ENCODE measurements around the gene LRRC4B.

LRRC4B gene

DNA sequence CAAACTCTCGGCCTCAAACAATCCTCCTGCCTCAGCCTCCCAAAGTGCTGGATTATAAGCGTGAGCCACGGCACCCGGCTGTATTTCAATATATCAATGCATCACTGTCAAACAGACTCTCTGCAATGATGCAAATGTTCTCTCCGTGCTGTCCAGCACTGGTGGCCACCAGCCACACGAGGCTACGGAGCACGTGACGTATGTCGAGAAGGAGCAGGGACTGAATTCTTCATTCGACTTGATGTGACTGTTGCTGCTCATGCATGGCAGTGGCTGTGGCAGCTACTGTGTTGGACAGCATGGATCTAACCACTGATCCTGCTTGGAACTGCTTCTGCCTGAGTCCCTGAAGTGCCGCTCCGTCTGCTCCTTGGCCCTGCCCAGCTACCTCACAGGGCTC is 9.8 kb downstream of the LRRC4B start:
- Histone ChIP-seq H3K36me3 (ENCODE audit: control insufficient read depth in 2 of 2, insufficient read depth in 2 of 2, low read length in 2 of 2) (no peaks in the 10 kb centered on the region), H3K9me3 (ENCODE audit: control insufficient read depth in 2 of 2, low read length in 2 of 2) (no peaks in the 10 kb centered on the region), H3K4me3 (ENCODE audit: low read length in 2 of 2) (no peak overlapping the region), H3K9ac (ENCODE audit: low read length in 2 of 2) (no peak overlapping the region), H3K27me3 (ENCODE audit: control insufficient read depth in 1 of 2, insufficient read depth in 2 of 2, low read length in 2 of 2) (peaks cover 41 to 44% of the 10 kb centered on the region in 2 donors), H3K27ac (ENCODE audit: low read length) (no peak overlapping the region), H3K4me1 (ENCODE audit: control insufficient read depth, insufficient read depth, low read length) (peaks cover 5% of the 10 kb centered on the region)

DNA sequence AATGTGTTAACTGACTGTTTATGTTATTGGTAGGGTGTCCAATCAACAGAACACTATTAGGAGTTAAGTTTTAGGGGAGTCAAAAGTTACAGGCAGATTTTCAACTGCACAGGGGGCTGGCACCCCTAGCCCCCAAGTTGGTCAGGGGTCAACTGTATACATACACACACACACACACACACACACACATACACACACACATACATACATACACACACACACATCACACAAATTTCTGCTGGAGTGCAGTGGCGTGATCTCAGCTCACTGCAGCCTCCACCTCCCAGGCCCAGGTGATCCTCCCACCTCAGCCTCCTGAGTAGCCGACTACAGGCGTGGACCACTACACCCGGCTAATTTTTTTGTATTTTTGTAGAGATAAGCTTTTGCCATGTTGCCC is 10.2 kb downstream of the LRRC4B start:
- Histone ChIP-seq H3K9me3 (ENCODE audit: control insufficient read depth in 2 of 2, low read length in 2 of 2) (no peaks in the 10 kb centered on the region), H3K27ac (ENCODE audit: low read length) (no peak overlapping the region), H3K36me3 (ENCODE audit: control insufficient read depth in 2 of 2, insufficient read depth in 2 of 2, low read length in 2 of 2) (no peaks in the 10 kb centered on the region), H3K27me3 (ENCODE audit: control insufficient read depth in 1 of 2, insufficient read depth in 2 of 2, low read length in 2 of 2) (peaks cover 41% of the 10 kb centered on the region in 2 donors), H3K4me1 (ENCODE audit: control insufficient read depth, insufficient read depth, low read length) (peaks cover 5% of the 10 kb centered on the region), H3K4me3 (ENCODE audit: low read length in 2 of 2) (no peak overlapping the region), H3K9ac (ENCODE audit: low read length in 2 of 2) (no peak overlapping the region)

DNA sequence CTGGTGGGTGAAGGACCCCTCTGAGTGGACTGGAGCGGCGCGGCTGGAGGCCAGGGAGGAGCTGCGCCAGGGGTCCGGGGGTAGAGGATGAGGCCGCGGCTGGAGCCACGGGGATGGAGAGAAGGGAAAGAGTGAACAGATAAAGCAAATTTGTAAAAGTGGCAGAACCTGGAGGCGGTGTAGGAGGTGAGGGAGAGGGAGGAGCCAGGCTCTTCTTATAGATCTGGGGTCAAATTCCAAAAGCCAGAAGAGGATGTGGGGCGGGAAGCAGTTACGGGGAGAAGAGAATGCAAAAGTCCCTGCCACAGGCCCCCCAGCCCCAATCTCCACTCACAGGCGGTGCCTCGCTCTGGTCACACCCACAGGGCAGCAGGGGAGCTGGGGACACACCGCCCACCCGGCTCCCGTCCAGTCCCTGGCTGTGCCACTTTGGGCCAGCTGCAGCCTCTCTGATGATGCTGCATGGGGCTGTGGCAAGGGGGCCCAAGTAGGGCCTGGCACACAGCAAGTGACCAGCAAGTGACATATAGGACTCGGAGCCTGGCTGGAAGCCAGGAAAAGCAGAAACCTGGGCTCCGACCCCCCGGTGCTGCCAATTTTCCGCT is 11.1 kb downstream of the LRRC4B start:
- Histone ChIP-seq H3K4me3 (ENCODE audit: low read length in 2 of 2) (no peak overlapping the region), H3K36me3 (ENCODE audit: control insufficient read depth in 2 of 2, insufficient read depth in 2 of 2, low read length in 2 of 2) (no peaks in the 10 kb centered on the region), H3K9me3 (ENCODE audit: control insufficient read depth in 2 of 2, low read length in 2 of 2) (no peaks in the 10 kb centered on the region), H3K27ac (ENCODE audit: low read length) (no peak overlapping the region), H3K4me1 (ENCODE audit: control insufficient read depth, insufficient read depth, low read length) (peaks cover 6% of the 10 kb centered on the region), H3K9ac (ENCODE audit: low read length in 2 of 2) (no peak overlapping the region), H3K27me3 (ENCODE audit: control insufficient read depth in 1 of 2, insufficient read depth in 2 of 2, low read length in 2 of 2) (peaks cover 46 to 47% of the 10 kb centered on the region in 2 donors)

DNA sequence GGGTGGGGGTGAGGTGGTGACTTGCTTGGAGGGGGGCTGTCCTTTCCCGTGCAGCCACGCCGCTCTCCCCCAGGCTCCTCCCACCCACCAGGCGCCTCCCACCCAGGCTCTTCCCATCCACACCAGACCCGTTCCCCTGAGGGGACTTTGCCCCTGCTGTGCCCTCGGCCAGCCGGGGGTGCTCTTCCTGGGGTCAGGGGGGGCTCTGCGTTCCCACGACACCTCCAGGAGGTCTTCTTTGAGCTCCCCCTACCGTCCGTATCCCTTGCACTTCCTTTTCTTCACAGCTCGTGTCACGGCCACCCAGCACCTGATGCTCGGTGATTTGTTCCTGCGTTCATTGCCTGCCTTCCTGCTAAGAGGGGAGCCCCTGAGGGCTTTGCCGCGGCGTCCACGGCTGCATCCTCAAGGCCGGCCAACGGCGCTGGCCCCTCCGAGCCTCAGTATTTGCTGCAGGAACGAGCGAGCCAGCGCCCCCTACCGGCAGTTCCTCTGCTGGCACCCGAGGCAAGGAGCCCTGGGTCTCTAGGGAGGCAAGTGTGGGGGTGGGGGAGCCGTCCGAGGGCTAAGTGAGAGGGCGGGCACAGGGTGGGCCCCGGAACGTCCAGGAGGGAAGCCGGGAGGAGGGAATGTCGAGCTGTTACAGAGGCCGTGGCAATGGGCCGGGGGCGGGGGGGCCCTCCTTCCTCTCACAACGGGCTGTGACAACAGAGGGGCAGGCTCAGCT is 11.8 kb downstream of the LRRC4B start:
- H3K9me3 ChIP-seq (ENCODE audit: control insufficient read depth in 2 of 2, low read length in 2 of 2) = no peaks in the 10 kb centered on the region
- no peak overlapping the region for H3K9ac ChIP-seq (ENCODE audit: low read length in 2 of 2)
- H3K27me3 ChIP-seq (ENCODE audit: control insufficient read depth in 1 of 2, insufficient read depth in 2 of 2, low read length in 2 of 2) = peaks cover 48 to 51% of the 10 kb centered on the region in 2 donors
- H3K4me1 ChIP-seq (ENCODE audit: control insufficient read depth, insufficient read depth, low read length) = peaks cover 8% of the 10 kb centered on the region
- no peaks in the 10 kb centered on the region for H3K36me3 ChIP-seq (ENCODE audit: control insufficient read depth in 2 of 2, insufficient read depth in 2 of 2, low read length in 2 of 2)
- H3K4me3 ChIP-seq (ENCODE audit: low read length in 2 of 2) = peak overlapping the region; percentile 60 to 68
- no peak overlapping the region for H3K27ac ChIP-seq (ENCODE audit: low read length)

DNA sequence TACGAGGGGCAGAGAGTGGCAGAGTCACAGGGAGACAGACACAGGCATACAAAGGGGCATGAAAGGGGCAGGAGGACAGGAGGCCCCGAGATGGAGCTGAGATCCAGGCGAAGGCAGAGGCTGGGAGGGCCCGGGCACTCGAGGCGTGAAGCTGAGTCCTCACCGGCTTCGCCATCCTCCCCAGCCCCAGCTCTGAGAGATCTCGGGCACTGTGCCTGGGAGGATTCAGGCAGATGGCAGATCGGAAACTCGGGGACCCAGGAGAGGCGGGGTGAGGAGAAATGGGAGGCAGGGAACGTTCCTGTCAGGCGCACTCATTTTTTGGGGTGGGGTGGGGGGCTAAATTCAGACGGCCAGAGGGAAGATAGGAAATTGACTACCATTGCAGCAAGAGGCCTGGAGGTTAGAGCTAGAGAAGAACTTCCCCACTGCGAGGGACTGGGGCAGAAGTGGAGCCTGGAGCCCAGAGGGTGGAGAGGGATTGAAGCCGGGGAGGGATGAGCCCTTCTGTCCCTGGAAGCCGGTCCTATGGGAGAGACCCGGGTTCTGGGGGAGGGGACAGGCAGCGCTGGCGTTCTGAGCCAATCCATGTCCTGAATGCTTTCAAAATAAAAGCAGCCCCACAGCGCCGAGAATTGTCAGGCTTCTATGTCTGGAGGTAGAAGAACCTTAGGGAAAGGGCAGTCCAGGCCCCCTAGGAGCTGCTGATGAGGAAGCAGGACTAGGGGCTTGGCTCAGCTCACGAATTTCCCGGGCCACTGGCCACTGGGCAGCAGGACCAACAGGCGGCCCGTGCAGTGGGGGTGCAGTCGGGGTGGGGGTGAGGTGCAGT is 12.6 kb downstream of the LRRC4B start:
- peaks cover 10% of the 10 kb centered on the region for H3K4me1 ChIP-seq (ENCODE audit: control insufficient read depth, insufficient read depth, low read length)
- H3K9ac ChIP-seq (ENCODE audit: low read length in 2 of 2) = no peak overlapping the region
- H3K36me3 ChIP-seq (ENCODE audit: control insufficient read depth in 2 of 2, insufficient read depth in 2 of 2, low read length in 2 of 2) = no peaks in the 10 kb centered on the region
- peak overlapping the region in 1 of 2 donors; percentile 29 for H3K4me3 ChIP-seq (ENCODE audit: low read length in 2 of 2)
- no peak overlapping the region for H3K27ac ChIP-seq (ENCODE audit: low read length)
- peaks cover 49 to 56% of the 10 kb centered on the region in 2 donors for H3K27me3 ChIP-seq (ENCODE audit: control insufficient read depth in 1 of 2, insufficient read depth in 2 of 2, low read length in 2 of 2)
- H3K9me3 ChIP-seq (ENCODE audit: control insufficient read depth in 2 of 2, low read length in 2 of 2) = no peaks in the 10 kb centered on the region

DNA sequence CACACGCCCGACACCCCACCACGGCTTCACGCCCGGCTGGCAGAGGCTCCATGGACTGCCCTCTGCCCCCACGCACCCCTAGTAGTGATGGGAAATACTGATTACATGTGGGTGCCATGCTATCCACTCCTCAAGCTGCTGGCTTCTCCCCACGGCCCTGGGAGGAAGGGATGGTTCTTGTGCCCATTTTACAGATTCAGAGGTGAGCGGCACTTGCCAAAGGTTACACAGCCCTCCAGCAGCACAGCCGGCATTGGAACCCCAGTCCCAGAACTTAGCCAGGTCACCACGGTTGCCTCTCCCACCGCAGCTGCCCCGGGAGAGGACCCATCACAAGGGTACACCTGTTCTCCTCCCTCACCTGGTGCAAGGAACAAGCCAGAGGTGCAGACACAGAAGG is 13.2 kb downstream of the LRRC4B start:
- Histone ChIP-seq H3K4me3 (ENCODE audit: low read length in 2 of 2) (no peak overlapping the region), H3K36me3 (ENCODE audit: control insufficient read depth in 2 of 2, insufficient read depth in 2 of 2, low read length in 2 of 2) (no peaks in the 10 kb centered on the region), H3K9me3 (ENCODE audit: control insufficient read depth in 2 of 2, low read length in 2 of 2) (no peaks in the 10 kb centered on the region), H3K27ac (ENCODE audit: low read length) (no peak overlapping the region), H3K9ac (ENCODE audit: low read length in 2 of 2) (no peak overlapping the region), H3K27me3 (ENCODE audit: control insufficient read depth in 1 of 2, insufficient read depth in 2 of 2, low read length in 2 of 2) (peaks cover 45 to 59% of the 10 kb centered on the region in 2 donors), H3K4me1 (ENCODE audit: control insufficient read depth, insufficient read depth, low read length) (peaks cover 10% of the 10 kb centered on the region)

DNA sequence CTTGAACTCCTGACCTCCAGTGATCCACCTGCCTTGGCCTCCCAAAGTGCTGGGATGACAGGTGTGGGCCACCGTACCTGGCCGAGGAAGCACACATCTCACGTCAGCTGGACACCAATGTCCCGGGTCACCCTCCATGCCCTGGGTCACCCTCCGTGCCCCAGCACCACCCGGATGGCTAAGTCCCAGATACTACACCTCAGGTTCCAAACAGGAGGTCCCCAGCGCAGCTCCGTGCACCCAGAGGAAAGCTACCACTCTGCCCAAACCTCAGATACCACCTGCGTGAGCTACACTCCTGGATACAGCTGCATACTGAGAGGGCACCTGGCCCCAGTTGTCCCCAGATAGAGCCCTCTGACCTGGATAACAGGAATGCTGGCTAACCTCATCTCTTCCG is 14.0 kb downstream of the LRRC4B start:
- Histone ChIP-seq H3K9me3 (ENCODE audit: control insufficient read depth in 2 of 2, low read length in 2 of 2) (no peaks in the 10 kb centered on the region), H3K9ac (ENCODE audit: low read length in 2 of 2) (no peak overlapping the region), H3K27ac (ENCODE audit: low read length) (no peak overlapping the region), H3K4me1 (ENCODE audit: control insufficient read depth, insufficient read depth, low read length) (peaks cover 12% of the 10 kb centered on the region), H3K4me3 (ENCODE audit: low read length in 2 of 2) (no peak overlapping the region), H3K27me3 (ENCODE audit: control insufficient read depth in 1 of 2, insufficient read depth in 2 of 2, low read length in 2 of 2) (peaks cover 51 to 67% of the 10 kb centered on the region in 2 donors), H3K36me3 (ENCODE audit: control insufficient read depth in 2 of 2, insufficient read depth in 2 of 2, low read length in 2 of 2) (no peaks in the 10 kb centered on the region)

DNA sequence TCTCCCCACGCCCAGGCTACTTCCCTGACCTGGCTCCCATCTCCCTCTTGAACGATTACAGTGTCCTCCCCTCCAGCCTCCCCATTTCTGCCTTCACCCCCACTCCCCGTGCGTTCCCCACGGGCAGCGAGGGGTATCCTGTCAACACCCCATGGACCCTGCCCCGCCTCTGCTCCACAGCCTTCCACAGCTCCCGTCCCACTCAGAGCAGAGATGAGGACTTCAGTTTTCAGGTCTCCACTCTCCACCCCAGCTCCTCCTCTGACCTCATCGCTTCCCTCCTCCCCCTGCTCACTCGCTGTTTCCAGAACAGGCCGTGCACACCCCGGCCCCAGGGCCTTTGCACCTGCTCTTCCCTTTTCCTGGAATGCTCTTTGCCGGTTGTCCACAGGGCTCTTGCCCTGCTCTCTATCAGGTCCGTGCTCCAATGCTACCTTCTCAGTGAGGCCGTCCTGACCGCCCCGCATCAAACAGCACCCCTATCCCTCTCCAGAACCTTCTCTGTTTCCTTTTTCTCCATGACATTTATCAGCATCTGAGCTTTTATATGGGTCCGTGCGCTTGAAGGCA is 15.0 kb downstream of the LRRC4B start:
- H3K27ac ChIP-seq (ENCODE audit: low read length) = no peak overlapping the region
- no peaks in the 10 kb centered on the region for H3K36me3 ChIP-seq (ENCODE audit: control insufficient read depth in 2 of 2, insufficient read depth in 2 of 2, low read length in 2 of 2)
- H3K4me3 ChIP-seq (ENCODE audit: low read length in 2 of 2) = no peak overlapping the region
- H3K27me3 ChIP-seq (ENCODE audit: control insufficient read depth in 1 of 2, insufficient read depth in 2 of 2, low read length in 2 of 2) = peaks cover 51 to 67% of the 10 kb centered on the region in 2 donors
- H3K4me1 ChIP-seq (ENCODE audit: control insufficient read depth, insufficient read depth, low read length) = peaks cover 12% of the 10 kb centered on the region
- no peak overlapping the region for H3K9ac ChIP-seq (ENCODE audit: low read length in 2 of 2)
- H3K9me3 ChIP-seq (ENCODE audit: control insufficient read depth in 2 of 2, low read length in 2 of 2) = no peaks in the 10 kb centered on the region

DNA sequence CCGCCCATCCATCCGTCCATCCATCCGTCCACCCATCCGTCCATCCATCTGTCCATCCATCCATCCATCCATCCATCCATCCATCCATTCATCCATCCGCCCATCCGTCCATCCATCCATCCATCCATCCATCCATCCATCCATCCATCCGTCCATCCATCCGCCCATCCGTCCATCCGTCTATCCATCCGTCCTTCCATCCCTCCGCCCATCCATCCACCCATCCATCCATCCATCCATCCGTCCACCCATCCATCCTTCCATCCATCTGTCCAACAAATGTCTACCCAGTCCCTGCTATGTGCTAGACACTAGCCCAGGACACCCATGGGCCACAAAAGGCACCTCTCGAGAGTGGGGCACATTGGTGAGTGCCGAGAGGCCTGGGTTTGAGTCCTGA is 15.7 kb downstream of the LRRC4B start:
- no peak overlapping the region for H3K27ac ChIP-seq (ENCODE audit: low read length)
- H3K9ac ChIP-seq (ENCODE audit: low read length in 2 of 2) = no peak overlapping the region
- no peaks in the 10 kb centered on the region for H3K36me3 ChIP-seq (ENCODE audit: control insufficient read depth in 2 of 2, insufficient read depth in 2 of 2, low read length in 2 of 2)
- peaks cover 49 to 67% of the 10 kb centered on the region in 2 donors for H3K27me3 ChIP-seq (ENCODE audit: control insufficient read depth in 1 of 2, insufficient read depth in 2 of 2, low read length in 2 of 2)
- H3K4me1 ChIP-seq (ENCODE audit: control insufficient read depth, insufficient read depth, low read length) = peaks cover 12% of the 10 kb centered on the region
- no peaks in the 10 kb centered on the region for H3K9me3 ChIP-seq (ENCODE audit: control insufficient read depth in 2 of 2, low read length in 2 of 2)
- H3K4me3 ChIP-seq (ENCODE audit: low read length in 2 of 2) = no peak overlapping the region

DNA sequence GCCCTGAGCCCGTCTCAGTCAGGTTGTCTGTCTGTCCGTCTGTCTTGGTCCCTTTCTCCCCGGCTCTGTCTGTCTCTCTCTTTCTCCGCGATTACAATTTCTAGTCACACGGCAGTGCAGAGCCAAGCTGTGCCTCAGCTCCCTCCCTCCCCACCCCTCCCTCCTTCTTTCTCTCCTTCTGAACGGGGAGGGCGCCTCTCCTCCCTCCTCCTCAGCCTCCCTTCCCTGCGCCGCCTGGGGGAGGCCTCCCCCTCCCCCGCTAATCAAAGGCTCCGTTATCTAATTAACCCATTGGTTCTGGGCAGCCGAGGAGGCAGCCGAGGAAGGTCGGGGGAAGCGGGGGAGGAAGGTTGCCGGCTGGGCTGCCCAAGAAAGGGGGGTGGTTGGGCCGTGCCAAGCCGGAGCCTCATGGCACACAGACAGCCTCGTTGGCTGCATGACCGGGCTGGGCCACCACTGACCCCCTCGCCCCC is 16.5 kb downstream of the LRRC4B start:
- H3K27me3 ChIP-seq (ENCODE audit: control insufficient read depth in 1 of 2, insufficient read depth in 2 of 2, low read length in 2 of 2) = peaks cover 42 to 60% of the 10 kb centered on the region in 2 donors
- H3K36me3 ChIP-seq (ENCODE audit: control insufficient read depth in 2 of 2, insufficient read depth in 2 of 2, low read length in 2 of 2) = no peaks in the 10 kb centered on the region
- H3K9ac ChIP-seq (ENCODE audit: low read length in 2 of 2) = no peak overlapping the region
- H3K9me3 ChIP-seq (ENCODE audit: control insufficient read depth in 2 of 2, low read length in 2 of 2) = no peaks in the 10 kb centered on the region
- H3K4me1 ChIP-seq (ENCODE audit: control insufficient read depth, insufficient read depth, low read length) = peaks cover 12% of the 10 kb centered on the region
- peak overlapping the region in 1 of 2 donors; percentile 49 for H3K4me3 ChIP-seq (ENCODE audit: low read length in 2 of 2)
- no peak overlapping the region for H3K27ac ChIP-seq (ENCODE audit: low read length)

Data from stomach smooth muscle (tissue), 2 donors.